Ovary (tissue), 3 donors: Measurements from ENCODE around the gene ZNF556.

Experiments used
- CTCF ChIP-seq, 3 donors: fragments of 450-650 bp in 2 of 3; fragments of 200-600 bp in 1 of 3; IDR thresholded peaks; one replicate each; pipeline versions ENCODE4 v1.5.1 to v1.8.0; 2016 to 2022; ENCODE audit warnings: antibody characterized with exemption in 3 of 3, mild to moderate bottlenecking in 1 of 3
- POLR2A ChIP-seq: fragments of 450-650 bp; IDR thresholded peaks from one replicate; pipeline ENCODE4 v1.6.1; 2017; ENCODE audit warnings: antibody characterized with exemption, mild to moderate bottlenecking, moderate library complexity
- donor health status: DM: no; HTN: no; CAD: no.

GRCh38 chr19:2902590-2903218 lies 35.6 kb downstream of the ZNF556 start:
- no peak for TF ChIP-seq CTCF (IDR thresholded peaks at IDR 0.05)
- no peak for TF ChIP-seq POLR2A
